Activated CD8-positive, alpha-beta memory T cell treated with anti-CD3 and anti-CD28 coated beads for 1 hour (primary cell): Measurements from ENCODE around the gene PIGU.
"Not testable (repeated sequence)": the region's sequence is repeated elsewhere in the genome, so short reads cannot be mapped to it uniquely, and the experiment has no call there.

Source experiments
- DNase-seq, 2 donors: peaks; one replicate each; pipeline ENCODE4 v3.0.0-alpha.2; 2020; ENCODE audit warnings: low read depth in 1 of 2; ENCODE audit errors: extremely low read depth in 1 of 2

Gene PIGU

GRCh38 chr20:34516247-34517113 is 160.4 kb downstream of the PIGU start, which contains the start of gene DYNLRB1:
Gene DYNLRB1 (plus strand): TSS chr20:34516422. CDS start chr20:34516459, 37 bp downstream.
- DNase-seq, result peak; percentile 91 to 92

- peak in 1 of 2 donors; percentile 48 for DNase-seq
These were observed 161.2 kb downstream of the PIGU start for GRCh38 chr20:34515484-34516246.

- no peak for DNase-seq
These were observed 161.9 kb downstream of the PIGU start for GRCh38 chr20:34514897-34515483.

GRCh38 chr20:34514034-34514433 is 162.9 kb downstream of the PIGU start:
- not testable (repeated sequence) for DNase-seq

GRCh38 chr20:34512955-34513419 is 163.9 kb downstream of the PIGU start:
- DNase-seq, result no peak

GRCh38 chr20:34512266-34512954 is 164.5 kb downstream of the PIGU start:
- DNase-seq, result no peak

GRCh38 chr20:34511891-34512265 is 165.0 kb downstream of the PIGU start:
- no peak for DNase-seq

GRCh38 chr20:34510575-34510974 is 166.3 kb downstream of the PIGU start:
- DNase-seq, result no peak
